22Rv1 (cell line): ENCODE results near the gene TNRC6A.

Experiments used
- CTCF ChIP-seq: fragments of 450-650 bp; IDR thresholded peaks from 2 replicates; pipeline ENCODE4 v1.5.1; 2017; ENCODE audit warnings: mild to moderate bottlenecking
- ZFX ChIP-seq: fragments of 450-650 bp; IDR thresholded peaks from 2 replicates; pipeline ENCODE4 v1.6.1; 2017; ENCODE audit warnings: antibody characterized with exemption, borderline replicate concordance

- TF ChIP-seq CTCF (no peak), ZFX (no peak)
These were observed 12.0 kb upstream of the TNRC6A start for GRCh38 chr16:24717411-24717810.
